Raji (cell line): ENCODE measurements around the gene GLA.

Source experiments
- POLR2A ChIP-seq: IDR thresholded peaks from 2 replicates; pipeline ENCODE4 v1.6.1; 2011; ENCODE audit warnings: low read depth, low read length, control low read depth; ENCODE audit not compliant: insufficient read depth

The GLA gene

DNA sequence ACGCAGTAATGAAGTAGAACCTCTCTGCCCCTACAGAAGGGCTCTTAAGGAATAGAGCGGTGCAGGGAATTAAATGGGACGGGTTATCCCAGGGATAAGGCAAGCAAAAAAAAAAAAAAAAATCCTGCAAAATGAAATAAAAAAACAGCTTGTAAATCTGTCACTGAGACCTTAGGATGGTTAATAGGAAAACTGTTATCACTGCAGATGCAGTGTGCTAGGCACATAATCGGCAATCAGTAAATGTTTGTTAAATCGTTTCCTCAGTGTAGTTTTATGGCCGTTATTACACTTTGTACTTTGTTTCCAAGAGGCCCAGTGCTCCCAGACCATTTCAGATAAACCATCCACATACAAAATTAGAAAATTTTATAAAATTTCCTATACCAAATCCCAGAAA, 1.3 kb upstream of the GLA start:
- no peak for TF ChIP-seq POLR2A

DNA sequence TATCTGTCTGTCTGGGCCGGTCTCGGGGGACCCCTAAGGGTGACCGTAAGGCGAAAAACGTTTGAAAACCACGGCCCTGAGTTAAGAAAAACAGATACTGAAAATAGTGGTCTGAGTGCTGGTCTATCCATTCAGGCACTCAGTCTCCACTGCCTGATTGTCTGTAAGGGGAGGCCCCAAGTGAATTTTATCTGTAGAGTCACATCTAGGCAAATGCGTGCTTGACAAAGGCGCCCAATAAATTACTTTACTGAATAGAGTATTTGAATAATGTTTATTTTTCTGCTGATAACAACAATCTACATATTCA, 762 bp upstream of the GLA start:
- TF ChIP-seq POLR2A: no peak

DNA sequence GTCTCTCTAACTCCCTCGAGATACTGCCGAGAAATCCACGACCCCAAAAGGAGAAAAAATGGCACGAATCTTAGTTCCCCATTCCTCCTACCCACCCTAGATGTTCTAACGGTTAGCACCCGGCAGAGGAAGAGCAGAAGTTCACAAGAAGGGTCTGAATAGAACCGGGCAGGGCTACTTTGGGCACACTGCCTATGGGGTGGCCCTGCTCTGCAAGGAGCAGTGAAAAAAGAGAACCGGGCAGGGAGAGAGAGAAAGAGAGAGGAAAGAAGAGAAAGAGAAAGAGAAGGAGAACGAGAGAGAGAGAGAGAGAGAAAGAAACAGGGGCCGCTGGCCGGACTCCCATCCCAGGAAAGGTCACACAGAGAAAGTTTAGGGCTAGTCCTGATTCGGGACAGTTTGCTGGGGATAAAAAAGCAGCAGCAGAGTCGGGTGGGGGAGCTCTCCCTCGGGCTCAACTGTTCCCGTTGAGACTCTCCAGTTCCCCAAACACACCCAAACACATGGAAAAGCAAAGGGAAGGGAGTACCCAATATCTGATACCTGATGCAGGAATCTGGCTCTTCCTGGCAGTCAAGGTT, 468 bp downstream of the GLA start:
- no peak for TF ChIP-seq POLR2A

DNA sequence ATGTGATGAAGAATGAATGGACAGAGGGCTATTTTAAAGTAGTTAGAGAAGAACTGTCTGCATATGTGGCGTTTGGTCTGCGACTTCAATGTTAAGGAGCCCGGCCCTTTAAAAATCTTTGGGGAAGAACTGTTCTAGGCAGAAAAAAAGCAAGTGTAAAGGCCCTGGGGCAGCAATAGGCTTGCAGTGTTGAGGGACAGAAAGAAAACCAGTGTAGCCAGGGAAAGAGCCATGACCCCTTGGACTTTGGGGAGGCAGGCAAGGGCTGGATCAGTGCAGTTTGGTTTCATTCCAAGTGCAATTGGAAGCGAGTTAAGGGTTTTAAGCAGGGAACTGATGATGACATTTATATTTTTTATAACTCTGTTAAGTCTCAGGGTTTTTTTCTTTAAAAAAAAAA, 7.9 kb downstream of the GLA start:
- TF ChIP-seq POLR2A: no peak

DNA sequence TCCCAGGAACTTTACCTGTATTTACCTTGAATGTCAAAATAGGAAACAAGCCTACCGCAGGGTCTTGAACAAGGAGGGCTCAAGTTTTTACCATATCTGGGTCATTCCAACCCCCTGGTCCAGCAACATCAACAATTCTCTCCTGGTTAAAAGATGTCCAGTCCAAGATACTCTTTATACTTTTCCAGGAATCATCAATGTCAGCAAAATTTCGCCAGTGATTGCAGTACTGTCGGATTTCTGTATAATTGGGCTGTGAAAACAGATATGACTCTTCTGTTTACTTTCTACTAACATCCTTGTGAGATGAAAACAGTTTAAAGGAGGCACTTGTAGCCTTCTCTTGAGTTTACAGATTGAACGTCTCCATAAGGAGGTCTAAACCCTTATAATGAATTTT, 9.0 kb downstream of the GLA start:
- no peak for TF ChIP-seq POLR2A

DNA sequence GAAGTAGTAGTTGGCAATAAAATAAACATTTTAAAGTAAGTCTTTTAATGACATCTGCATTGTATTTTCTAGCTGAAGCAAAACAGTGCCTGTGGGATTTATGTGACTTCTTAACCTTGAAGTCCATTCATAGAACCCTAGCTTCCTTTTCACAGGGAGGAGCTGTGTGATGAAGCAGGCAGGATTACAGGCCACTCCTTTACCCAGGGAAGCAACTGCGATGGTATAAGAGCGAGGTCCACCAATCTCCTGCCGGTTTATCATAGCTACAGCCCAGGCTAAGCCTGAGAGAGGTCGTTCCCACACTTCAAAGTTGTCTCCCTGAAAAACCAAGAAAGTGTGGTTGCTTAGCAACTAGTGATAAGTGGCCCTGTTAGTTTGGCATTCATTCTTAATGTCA, 9.9 kb downstream of the GLA start:
- TF ChIP-seq POLR2A: no peak

DNA sequence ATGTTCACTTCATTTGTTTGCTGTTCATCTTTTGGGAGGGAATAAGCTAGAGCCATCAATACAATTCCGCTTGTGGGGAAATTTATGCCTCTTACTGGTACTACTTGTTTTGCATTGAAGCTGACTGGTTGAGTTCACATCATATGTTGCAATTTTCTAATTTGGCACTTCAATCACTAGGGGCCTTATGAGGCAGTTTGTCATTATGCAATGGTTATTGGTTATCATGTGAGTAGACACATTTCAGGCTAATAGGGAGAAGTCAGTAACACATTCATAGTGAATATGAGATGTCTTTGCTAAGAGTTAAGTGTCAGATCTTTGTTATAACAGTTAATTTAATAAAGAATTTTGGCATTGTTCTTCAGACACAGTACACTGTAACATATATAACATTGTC, 11.9 kb downstream of the GLA start:
- no peak for TF ChIP-seq POLR2A

DNA sequence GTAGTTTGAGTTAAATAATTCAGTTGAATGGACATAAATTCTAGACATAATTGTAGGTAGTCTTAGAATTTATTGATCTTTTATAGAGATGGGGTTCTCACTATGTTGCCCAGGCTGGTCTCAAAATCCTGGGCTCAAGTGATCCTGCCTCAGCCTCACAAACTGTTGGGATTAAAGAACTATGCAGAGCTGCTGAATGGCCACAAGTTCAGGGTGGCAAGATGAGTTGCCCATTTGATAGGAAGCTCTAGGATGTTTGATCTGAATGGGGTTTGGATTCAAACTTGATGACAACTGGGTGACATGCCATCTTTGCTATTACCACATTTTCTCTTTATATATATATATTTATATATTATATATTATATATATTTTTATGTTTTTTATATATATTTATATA, 13.4 kb downstream of the GLA start:
- no peak for TF ChIP-seq POLR2A

DNA sequence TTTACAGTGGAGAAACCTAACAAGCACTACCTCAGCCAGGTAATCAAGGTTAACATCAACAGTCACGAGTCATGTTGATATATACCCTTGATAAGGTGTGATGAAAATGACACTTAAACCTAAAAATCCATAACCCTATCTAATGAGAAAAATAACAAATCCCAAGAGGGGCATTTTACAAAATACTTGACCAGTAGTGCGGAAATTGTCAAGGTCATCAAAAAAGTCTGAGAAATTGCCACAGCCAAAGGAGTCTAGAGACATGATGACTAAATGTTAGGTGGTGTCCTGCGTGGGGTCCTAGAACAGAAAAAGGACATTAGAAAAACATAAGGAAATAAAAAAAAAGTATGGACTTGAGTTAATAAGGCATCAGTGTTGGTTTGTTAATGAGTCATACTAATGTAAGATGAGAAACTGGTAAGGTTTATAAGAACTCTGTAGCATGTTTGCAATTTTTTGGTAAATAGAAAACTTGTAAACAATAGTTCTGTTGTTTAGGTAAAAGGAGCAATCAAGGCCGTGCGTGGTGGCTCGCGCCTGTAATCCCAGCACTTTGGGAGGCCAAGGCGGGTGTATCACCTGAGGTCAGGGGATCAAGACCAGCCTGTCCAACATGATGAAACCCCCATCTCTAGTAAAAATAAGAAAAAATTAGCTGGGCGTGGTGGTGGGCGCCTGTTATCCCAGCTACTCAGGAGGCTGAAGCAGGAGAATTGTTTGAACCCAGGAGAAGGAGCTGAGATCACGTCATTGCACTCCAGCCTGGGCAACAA, 14.0 kb downstream of the GLA start:
- TF ChIP-seq POLR2A: no peak

DNA sequence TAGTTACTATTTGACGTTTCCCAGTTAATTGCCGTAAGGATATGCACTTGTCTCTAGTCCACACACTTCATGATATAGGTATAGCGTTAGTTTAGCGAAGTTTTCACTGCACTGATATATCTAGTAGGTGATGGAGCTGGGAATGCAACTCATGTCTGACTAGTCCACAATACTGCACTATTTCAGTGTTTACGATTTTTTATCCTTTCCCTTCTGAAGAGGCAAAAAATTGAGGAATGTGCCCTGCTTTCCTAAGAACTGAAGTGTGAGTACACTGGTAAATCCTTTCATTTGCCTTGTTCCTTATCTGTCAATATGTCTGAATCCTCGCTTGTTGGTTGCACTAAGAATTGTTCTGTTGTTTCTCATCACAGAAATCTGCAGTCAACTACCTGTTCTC, 15.9 kb downstream of the GLA start:
- TF ChIP-seq POLR2A: no peak

DNA sequence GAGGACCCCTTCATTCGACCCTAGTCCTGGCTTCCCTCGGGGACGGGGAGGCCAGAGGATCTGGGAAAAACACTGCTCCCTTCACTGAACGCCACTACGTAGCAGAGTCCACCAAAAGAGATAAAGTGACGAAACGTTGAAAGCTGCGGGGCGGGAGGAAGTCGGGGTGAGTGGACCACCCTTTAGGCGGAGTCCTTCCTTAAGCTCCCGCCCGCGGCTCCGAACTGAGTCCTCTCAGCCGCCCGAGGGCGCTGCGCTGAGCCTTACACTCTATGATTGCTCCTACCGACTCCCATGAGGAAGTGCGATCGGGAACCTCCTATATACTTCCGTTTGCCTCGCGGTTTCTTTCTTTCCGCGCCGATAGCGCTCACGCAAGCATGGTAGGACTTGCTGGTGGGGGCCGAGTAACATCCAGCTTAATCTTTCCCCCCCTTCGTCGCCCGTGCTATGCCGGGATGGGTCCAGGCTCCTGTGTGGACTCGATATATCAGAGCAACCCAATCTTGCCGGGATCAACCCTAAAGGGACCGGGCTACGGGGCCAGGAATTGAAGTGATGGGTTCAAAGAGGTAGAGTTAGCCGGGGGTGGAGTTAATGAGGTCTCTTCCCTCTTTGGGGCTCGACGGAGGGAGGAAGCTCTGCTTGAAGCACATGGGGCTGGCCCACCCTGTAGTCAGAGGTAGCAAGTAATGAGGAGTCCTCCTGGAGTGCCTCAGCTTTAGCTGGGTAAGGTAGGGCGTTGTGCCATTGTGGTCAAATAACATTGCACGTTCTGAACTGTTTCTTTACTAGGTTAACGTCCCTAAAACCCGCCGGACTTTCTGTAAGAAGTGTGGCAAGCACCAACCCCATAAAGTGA, 16.8 kb downstream of the GLA start, which contains the start of gene RPL36A:
Gene RPL36A, plus strand, starts transcription at position 348 of the 862 bp plus-strand sequence. Its CDS starts 33 bp downstream, at position 381.
- peak; percentile 83 for TF ChIP-seq POLR2A

DNA sequence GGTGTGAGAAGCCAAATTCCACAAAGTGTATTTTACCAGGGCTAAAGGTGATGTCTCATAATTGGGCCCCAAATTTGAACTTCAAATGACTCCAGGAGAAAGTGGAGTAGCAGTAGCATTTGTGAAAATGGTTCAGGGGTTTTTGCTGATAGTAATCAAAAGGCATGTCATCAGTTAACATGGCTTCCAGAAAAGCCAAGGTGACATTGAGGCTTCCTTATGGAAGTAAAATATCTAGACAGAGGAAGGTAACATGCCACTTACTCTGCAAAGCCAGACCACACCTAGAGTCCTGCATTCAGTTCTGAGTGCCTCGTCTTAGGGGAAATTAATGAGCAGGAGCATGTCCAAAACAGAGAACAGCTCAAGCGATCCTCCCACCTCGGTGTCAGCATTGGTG, 19.1 kb downstream of the GLA start:
- no peak for TF ChIP-seq POLR2A

DNA sequence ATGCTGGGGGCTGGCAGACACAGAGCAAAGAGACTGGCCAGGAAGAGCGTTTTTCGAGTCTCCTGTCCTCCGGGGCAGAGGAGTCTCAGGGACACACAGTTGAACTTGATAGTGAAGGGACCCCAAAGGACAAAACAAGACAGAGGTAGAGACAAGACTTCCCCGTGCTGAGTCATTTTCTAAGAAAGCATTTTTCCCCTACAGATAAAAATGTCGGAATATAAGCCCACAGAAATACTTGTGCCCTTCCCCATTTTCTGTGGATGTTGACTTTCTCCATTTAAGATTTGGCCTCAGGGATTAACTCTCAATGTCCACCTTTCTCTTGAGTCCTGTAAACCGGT, 21.2 kb downstream of the GLA start:
- TF ChIP-seq POLR2A: no peak

DNA sequence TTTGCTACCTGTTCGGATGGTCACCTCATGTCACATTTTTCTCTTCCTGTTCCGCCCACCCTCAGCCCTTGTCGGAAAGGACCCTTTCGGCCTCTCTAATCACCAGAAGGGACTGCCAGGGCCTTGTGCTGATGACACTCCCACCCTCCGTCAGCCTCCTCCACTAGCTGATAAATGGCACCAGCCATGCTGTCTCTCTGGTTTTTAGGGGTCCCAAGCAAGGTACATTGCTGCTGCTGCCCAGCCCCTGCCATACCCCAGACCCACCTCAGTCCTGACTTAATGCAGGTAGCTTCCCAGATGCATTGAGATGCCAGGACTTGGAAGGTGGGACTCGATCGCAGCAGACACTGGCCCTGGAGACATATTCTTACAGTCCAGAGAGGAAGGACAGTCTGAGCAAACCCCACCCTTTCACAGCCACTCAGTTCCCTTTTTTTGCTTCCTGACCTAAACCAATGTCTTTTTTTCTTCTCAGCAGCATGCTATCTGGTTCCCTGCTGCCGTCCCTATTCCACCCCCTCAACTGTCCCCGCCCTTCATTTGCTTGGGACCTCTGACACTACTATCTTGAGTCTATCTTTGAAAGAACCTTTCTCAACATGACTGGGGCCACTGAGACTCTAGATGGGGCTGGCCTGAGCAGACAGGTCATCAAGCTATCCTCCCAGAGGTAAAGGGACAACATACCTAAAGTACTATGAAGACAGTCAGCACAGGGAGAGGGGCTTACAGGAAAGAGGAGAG, 21.8 kb downstream of the GLA start, which contains the start of gene BTK:
Gene BTK, minus strand, starts transcription at position 397 of the 747 bp plus-strand sequence. CDS start 10,907 bp downstream, outside the sequence.
- peak; percentile 84 for TF ChIP-seq POLR2A

DNA sequence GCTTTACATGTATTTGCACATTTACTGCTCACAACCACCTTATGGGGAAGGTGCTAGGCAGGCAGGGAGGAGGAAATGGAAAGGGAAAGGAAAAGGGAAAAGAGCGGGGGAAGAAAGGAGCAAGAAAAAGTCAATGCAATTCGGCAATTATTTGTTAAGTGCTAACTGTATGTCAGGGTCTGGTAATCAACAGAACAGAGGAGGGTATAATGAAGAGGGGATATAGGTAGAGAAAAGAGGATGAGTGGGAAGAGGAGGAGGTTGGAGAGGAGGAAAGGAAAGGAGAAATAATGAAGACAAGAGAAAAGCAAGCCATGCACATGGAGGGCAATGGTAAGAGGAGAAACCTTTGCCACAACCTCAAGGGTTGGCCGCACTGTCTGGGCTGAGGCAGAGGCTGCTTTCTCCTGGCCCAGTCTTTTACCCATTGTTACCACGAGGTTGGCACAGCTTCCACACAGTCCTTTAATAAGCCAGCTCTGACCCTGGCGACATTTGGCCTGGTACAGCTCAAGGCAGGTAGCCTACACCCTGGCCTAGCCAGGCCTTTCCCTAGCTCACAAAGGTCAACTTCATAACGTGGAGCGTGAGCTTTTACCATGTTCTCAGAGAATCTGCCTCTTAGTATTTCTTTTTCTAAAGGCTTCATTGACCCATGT, 22.6 kb downstream of the GLA start:
- peak; percentile 23; the same call in 1 of the 2 replicates for TF ChIP-seq POLR2A
